ENCODE results near the gene SETMAR.

- TF ChIP-seq CTCF (conservative IDR thresholded peaks at IDR 0.05; ENCODE audit: low read length) (no peak), EZH2phosphoT487 (IDR thresholded peaks at IDR 0.05; ENCODE audit: borderline replicate concordance, low read depth, low read length) (no peak)
Observed at GRCh38 chr3:4306860-4307259, 3.7 kb downstream of the SETMAR start.
